Activated T-cell treated with anti-CD3 and anti-CD28 coated beads, Interleukin-2, amount 50 U/mL, for 72 hours (primary cell): ENCODE results near the gene PDGFB. TPM values are rescaled to one million over a fixed set of nuclear protein-coding genes. Genes with fewer than 3 reads are reported as not detected.
A peak's percentile ranks its signal among the peaks of the same experiment; 100 is the strongest.

Experiments used
- ATAC-seq, 2 donors: fragments of 150-1000 bp; cut with Tn5 transposase; replicated peaks in 1 of 2; 2 replicates each; pipeline ENCODE4 v1.10.0; 2021; ENCODE audit warnings: moderate library complexity in 2 of 2, mild to moderate bottlenecking in 1 of 2
- DNase-seq, 2 donors: peaks; one replicate each; pipeline ENCODE4 v3.0.0; 2021 to 2022; ENCODE audit warnings: mixed read lengths in 1 of 2
- H3K27ac Mint-ChIP-seq: one replicate; pipeline ENCODE4 v1.8.0; 2022; ENCODE audit warnings: mild to moderate bottlenecking, moderate library complexity, mixed read lengths
- H3K27me3 Mint-ChIP-seq: one replicate; pipeline ENCODE4 v1.8.0; 2022; ENCODE audit warnings: low read depth, mixed read lengths
- H3K36me3 Mint-ChIP-seq, 2 donors: one replicate each; pipeline ENCODE4 v1.8.0; 2022; ENCODE audit warnings: mixed read lengths in 2 of 2, mild to moderate bottlenecking in 1 of 2; ENCODE audit not compliant: insufficient read depth in 2 of 2
- H3K4me1 Mint-ChIP-seq: one replicate; pipeline ENCODE4 v1.8.0; 2022; ENCODE audit warnings: low read depth, mixed read lengths
- H3K4me3 Mint-ChIP-seq, 2 donors: one replicate each; pipeline ENCODE4 v1.8.0; 2022; ENCODE audit warnings: mild to moderate bottlenecking in 2 of 2, mixed read lengths in 2 of 2, moderate library complexity in 2 of 2
- H3K9me3 Mint-ChIP-seq, 2 donors: one replicate each; pipeline ENCODE4 v1.8.0; 2022; ENCODE audit warnings: mixed read lengths in 2 of 2
- total RNA-seq, 2 donors: library from RNA; stranded (reverse); gene quantifications; one replicate each; pipeline ENCODE4 v1.2.3, GENCODE V29; 2022

PDGFB gene
- total RNA-seq, 2 donors from 2014 or later: 2.9 to 4.6 TPM

GRCh38 chr22:39246217-39246616, 1.4 kb upstream of the PDGFB start:
- Mint-ChIP-seq H3K4me1 (peaks cover 19% of the 10 kb centered on the region), H3K9me3 (no peaks in the 10 kb centered on the region), H3K27ac (no peak overlapping the region), H3K36me3 (peaks cover 0 to 4% of the 10 kb centered on the region in 2 donors), H3K27me3 (peaks cover 58% of the 10 kb centered on the region), H3K4me3 (no peak overlapping the region)
- DNase-seq: no peak
- no peak for ATAC-seq

- DNase-seq: no peak
- Mint-ChIP-seq H3K27ac (no peak overlapping the region), H3K4me3 (peak overlapping the region; percentile 75 to 79), H3K27me3 (peaks cover 59% of the 10 kb centered on the region), H3K4me1 (peaks cover 27% of the 10 kb centered on the region), H3K9me3 (no peaks in the 10 kb centered on the region), H3K36me3 (peaks cover 0 to 4% of the 10 kb centered on the region in 2 donors)
- no peak for ATAC-seq
Measured at GRCh38 chr22:39245130-39246039, 603 bp upstream of the PDGFB start.

GRCh38 chr22:39244136-39244495, 666 bp downstream of the PDGFB start:
- Mint-ChIP-seq H3K9me3 (no peaks in the 10 kb centered on the region), H3K4me3 (peak overlapping the region; percentile 77 to 85), H3K36me3 (peaks cover 0 to 4% of the 10 kb centered on the region in 2 donors), H3K4me1 (peaks cover 38% of the 10 kb centered on the region), H3K27me3 (peaks cover 55% of the 10 kb centered on the region), H3K27ac (no peak overlapping the region)
- ATAC-seq (no peak), DNase-seq (peak in 1 of 2 donors; percentile 29)

GRCh38 chr22:39243439-39244135, 1.2 kb downstream of the PDGFB start:
- H3K4me3 Mint-ChIP-seq: peak overlapping the region; percentile 87 to 89
- ATAC-seq: peak; percentile 32 to 38
- H3K9me3 Mint-ChIP-seq: no peaks in the 10 kb centered on the region
- DNase-seq: peak in 1 of 2 donors; percentile 22
- H3K36me3 Mint-ChIP-seq: peaks cover 0 to 4% of the 10 kb centered on the region in 2 donors
- peaks cover 41% of the 10 kb centered on the region for H3K4me1 Mint-ChIP-seq
- peaks cover 55% of the 10 kb centered on the region for H3K27me3 Mint-ChIP-seq
- no peak overlapping the region for H3K27ac Mint-ChIP-seq

GRCh38 chr22:39242595-39243438, 2.0 kb downstream of the PDGFB start:
- H3K36me3 Mint-ChIP-seq: peaks cover 0 to 4% of the 10 kb centered on the region in 2 donors
- peak overlapping the region; percentile 43 for H3K27ac Mint-ChIP-seq
- peak; percentile 43 to 46 for DNase-seq
- peaks cover 55% of the 10 kb centered on the region for H3K27me3 Mint-ChIP-seq
- ATAC-seq: peak; percentile 34 to 39
- no peaks in the 10 kb centered on the region for H3K9me3 Mint-ChIP-seq
- peak overlapping the region; percentile 87 to 89 for H3K4me3 Mint-ChIP-seq
- H3K4me1 Mint-ChIP-seq: peaks cover 43% of the 10 kb centered on the region

- H3K9me3 Mint-ChIP-seq: no peaks in the 10 kb centered on the region
- peak; percentile 9 to 11 for ATAC-seq
Measured at GRCh38 chr22:39241794-39242594, 2.8 kb downstream of the PDGFB start.

GRCh38 chr22:39240831-39241793, 3.7 kb downstream of the PDGFB start:
- ATAC-seq: peak; percentile 31 to 47
- Mint-ChIP-seq H3K36me3 (peaks cover 0 to 4% of the 10 kb centered on the region in 2 donors), H3K27me3 (peaks cover 57% of the 10 kb centered on the region), H3K4me3 (peak overlapping the region; percentile 87 to 93), H3K4me1 (peaks cover 59% of the 10 kb centered on the region), H3K9me3 (no peaks in the 10 kb centered on the region), H3K27ac (peak overlapping the region; percentile 75)
- DNase-seq: peak; percentile 46 to 58

More at GRCh38 chr22:39241794-39242594, 2.8 kb downstream of the PDGFB start:
- H3K4me3 Mint-ChIP-seq: peak overlapping the region; percentile 87 to 93
- peaks cover 0 to 4% of the 10 kb centered on the region in 2 donors for H3K36me3 Mint-ChIP-seq
- H3K4me1 Mint-ChIP-seq: peaks cover 50% of the 10 kb centered on the region
- H3K27me3 Mint-ChIP-seq: peaks cover 56% of the 10 kb centered on the region
- H3K27ac Mint-ChIP-seq: peak overlapping the region; percentile 18
- DNase-seq: peak; percentile 25 to 34

GRCh38 chr22:39239561-39240423, 5.0 kb downstream of the PDGFB start:
- H3K9me3 Mint-ChIP-seq: no peaks in the 10 kb centered on the region
- H3K4me3 Mint-ChIP-seq: peak overlapping the region; percentile 87 to 93
- H3K4me1 Mint-ChIP-seq: peaks cover 67% of the 10 kb centered on the region
- DNase-seq (no peak), ATAC-seq (no peak)
- H3K27me3 Mint-ChIP-seq: peaks cover 54% of the 10 kb centered on the region
- H3K36me3 Mint-ChIP-seq: peaks cover 0 to 4% of the 10 kb centered on the region in 2 donors
- peak overlapping the region; percentile 39 for H3K27ac Mint-ChIP-seq

GRCh38 chr22:39238966-39239505, 5.7 kb downstream of the PDGFB start:
- H3K27ac Mint-ChIP-seq: no peak overlapping the region
- no peaks in the 10 kb centered on the region for H3K9me3 Mint-ChIP-seq
- peaks cover 75% of the 10 kb centered on the region for H3K4me1 Mint-ChIP-seq
- peak overlapping the region in 1 of 2 donors; percentile 22 for H3K4me3 Mint-ChIP-seq
- peaks cover 0 to 4% of the 10 kb centered on the region in 2 donors for H3K36me3 Mint-ChIP-seq
- DNase-seq (no peak), ATAC-seq (no peak)
- peaks cover 62% of the 10 kb centered on the region for H3K27me3 Mint-ChIP-seq

- Mint-ChIP-seq H3K4me1 (peaks cover 78% of the 10 kb centered on the region), H3K36me3 (peaks cover 0 to 4% of the 10 kb centered on the region in 2 donors), H3K4me3 (no peak overlapping the region), H3K27ac (no peak overlapping the region), H3K9me3 (no peaks in the 10 kb centered on the region), H3K27me3 (peaks cover 61% of the 10 kb centered on the region)
- ATAC-seq (no peak), DNase-seq (no peak)
Measured at GRCh38 chr22:39238561-39238960, 6.2 kb downstream of the PDGFB start.
